GM21390 (cell line): ENCODE results near the gene GSK3A.

Experiments used
- ATAC-seq: cut with Tn5 transposase; IDR thresholded peaks from one replicate; pipeline ENCODE4 v1.9.1; 2021; ENCODE audit not compliant: unreplicated experiment

The GSK3A gene

GRCh38 chr19:42249769-42250168 is 7.4 kb upstream of the GSK3A start:
- no peak for ATAC-seq

- ATAC-seq = no peak
These were observed 6.8 kb upstream of the GSK3A start for GRCh38 chr19:42249149-42249750.

- no peak for ATAC-seq
These were observed 6.1 kb upstream of the GSK3A start for GRCh38 chr19:42248270-42249148.

- ATAC-seq = no peak
These were observed 5.3 kb upstream of the GSK3A start for GRCh38 chr19:42247640-42248199.

GRCh38 chr19:42246922-42247639 is 4.7 kb upstream of the GSK3A start:
- ATAC-seq = no peak

- no peak for ATAC-seq
These were observed 3.9 kb upstream of the GSK3A start for GRCh38 chr19:42246143-42246921.

- ATAC-seq = no peak
These were observed 2.8 kb upstream of the GSK3A start for GRCh38 chr19:42245231-42245630.

GRCh38 chr19:42244347-42245220 is 2.2 kb upstream of the GSK3A start:
- peak; percentile 32 for ATAC-seq

- ATAC-seq = no peak
These were observed 312 bp downstream of the GSK3A start for GRCh38 chr19:42242069-42242511.

- no peak for ATAC-seq
These were observed 1.1 kb downstream of the GSK3A start for GRCh38 chr19:42241279-42241678.

- ATAC-seq = no peak
These were observed 2.7 kb downstream of the GSK3A start for GRCh38 chr19:42239544-42240220.

GRCh38 chr19:42235181-42235580 is 7.2 kb downstream of the GSK3A start:
- ATAC-seq = no peak

- no peak for ATAC-seq
These were observed 8.0 kb downstream of the GSK3A start for GRCh38 chr19:42234364-42234763.

GRCh38 chr19:42233678-42234292 is 8.6 kb downstream of the GSK3A start:
- no peak for ATAC-seq

GRCh38 chr19:42233106-42233505 is 9.3 kb downstream of the GSK3A start:
- no peak for ATAC-seq

GRCh38 chr19:42232435-42232834 is 10.0 kb downstream of the GSK3A start:
- no peak for ATAC-seq

GRCh38 chr19:42230571-42230970 is 11.8 kb downstream of the GSK3A start:
- ATAC-seq = no peak

- no peak for ATAC-seq
These were observed 12.5 kb downstream of the GSK3A start for GRCh38 chr19:42229855-42230351.
